HL-60 (cell line): ENCODE data around the gene NDEL1.

Source experiments
- CTCF ChIP-seq: IDR thresholded peaks from one replicate; pipeline ENCODE4 v1.5.1; 2011; ENCODE audit warnings: low read length, control low read depth, inconsistent platforms; ENCODE audit not compliant: insufficient read depth
- GABPA ChIP-seq: IDR thresholded peaks from 2 replicates; pipeline ENCODE4 v1.6.1; 2012; ENCODE audit warnings: low read depth
- POLR2AphosphoS5 ChIP-seq: IDR thresholded peaks from 2 replicates; pipeline ENCODE4 v1.6.1; 2012; ENCODE audit warnings: low read depth
- REST ChIP-seq: IDR thresholded peaks from 2 replicates; pipeline ENCODE4 v1.6.1; 2012; ENCODE audit warnings: low read depth; ENCODE audit not compliant: insufficient replicate concordance
- SPI1 ChIP-seq: IDR thresholded peaks from 2 replicates; pipeline ENCODE4 v1.6.1; 2012; ENCODE audit warnings: low read depth, mild to moderate bottlenecking, borderline replicate concordance

GRCh38 chr17:8473451-8474192 lies 37.9 kb downstream of the NDEL1 start:
- TF ChIP-seq CTCF: no peak
- no peak for TF ChIP-seq REST
- no peak for TF ChIP-seq POLR2AphosphoS5
- TF ChIP-seq SPI1: no peak
- TF ChIP-seq GABPA: no peak
